Endothelial cell of umbilical vein (primary cell): ENCODE data around the gene SPAAR.
"Not testable (repeated sequence)": the region's sequence is repeated elsewhere in the genome, so short reads cannot be mapped to it uniquely, and the experiment has no call there.

Experiments
- EZH2 ChIP-seq: IDR thresholded peaks from 2 replicates; pipeline ENCODE4 v1.6.1; 2012; ENCODE audit warnings: borderline replicate concordance, low read depth, mild to moderate bottlenecking, moderate library complexity, low read length, inconsistent platforms; ENCODE audit not compliant: severe bottlenecking
- FOS ChIP-seq: IDR thresholded peaks from 2 replicates; pipeline ENCODE4 v1.6.1; 2011; ENCODE audit warnings: mild to moderate bottlenecking, low read length, moderate library complexity, borderline replicate concordance; ENCODE audit not compliant: insufficient read depth
- MAX ChIP-seq: IDR thresholded peaks from 2 replicates; pipeline ENCODE4 v1.6.1; 2011; ENCODE audit not compliant: insufficient read depth, insufficient read length
- MYC ChIP-seq: IDR thresholded peaks from one replicate; pipeline ENCODE4 v1.6.1; 2011; ENCODE audit warnings: mild to moderate bottlenecking, low read depth, low read length
- POLR2A ChIP-seq: IDR thresholded peaks from 2 replicates; pipeline ENCODE4 v1.6.1; 2012; ENCODE audit warnings: low read depth, mild to moderate bottlenecking, control low read depth, low read length
- POLR2AphosphoS5 ChIP-seq: IDR thresholded peaks from 2 replicates; pipeline ENCODE4 v1.6.1; 2012; ENCODE audit warnings: low read depth, mild to moderate bottlenecking, control low read depth, low read length, moderate library complexity; ENCODE audit not compliant: insufficient read depth
- TF ChIP-seq, protein P1 (sequence below), 2 donors: IDR thresholded peaks; 1 replicate in 1 of 2; 2 replicates in 1 of 2; pipeline ENCODE4 v1.5.1; 2011; ENCODE audit warnings: low read length in 2 of 2, mild to moderate bottlenecking in 2 of 2, moderate library complexity in 2 of 2, control low read depth in 1 of 2, inconsistent platforms in 1 of 2, low read depth in 1 of 2; ENCODE audit not compliant: insufficient read depth in 1 of 2; ENCODE audit errors: extremely low read depth in 1 of 2

DNA sequence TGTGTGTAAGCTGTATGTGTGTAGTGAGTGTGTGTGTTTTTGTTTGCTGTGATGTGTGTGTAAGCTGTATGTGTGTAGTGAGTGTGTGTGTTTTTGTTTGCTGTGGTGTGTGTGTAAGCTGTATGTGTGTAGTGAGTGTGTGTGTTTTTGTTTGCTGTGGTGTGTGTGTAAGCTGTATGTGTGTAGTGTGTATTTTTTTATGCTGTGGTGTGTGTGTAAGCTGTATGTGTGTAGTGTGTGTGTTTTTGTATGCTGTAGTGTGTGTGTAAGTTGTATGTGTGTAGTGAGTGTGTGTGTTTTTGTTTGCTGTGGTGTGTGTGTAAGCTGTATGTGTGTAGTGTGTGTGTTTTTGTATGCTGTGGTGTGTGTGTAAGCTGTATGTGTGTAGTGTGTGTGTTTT is 4.1 kb downstream of the SPAAR start:
- TF ChIP-seq, protein P1, sequence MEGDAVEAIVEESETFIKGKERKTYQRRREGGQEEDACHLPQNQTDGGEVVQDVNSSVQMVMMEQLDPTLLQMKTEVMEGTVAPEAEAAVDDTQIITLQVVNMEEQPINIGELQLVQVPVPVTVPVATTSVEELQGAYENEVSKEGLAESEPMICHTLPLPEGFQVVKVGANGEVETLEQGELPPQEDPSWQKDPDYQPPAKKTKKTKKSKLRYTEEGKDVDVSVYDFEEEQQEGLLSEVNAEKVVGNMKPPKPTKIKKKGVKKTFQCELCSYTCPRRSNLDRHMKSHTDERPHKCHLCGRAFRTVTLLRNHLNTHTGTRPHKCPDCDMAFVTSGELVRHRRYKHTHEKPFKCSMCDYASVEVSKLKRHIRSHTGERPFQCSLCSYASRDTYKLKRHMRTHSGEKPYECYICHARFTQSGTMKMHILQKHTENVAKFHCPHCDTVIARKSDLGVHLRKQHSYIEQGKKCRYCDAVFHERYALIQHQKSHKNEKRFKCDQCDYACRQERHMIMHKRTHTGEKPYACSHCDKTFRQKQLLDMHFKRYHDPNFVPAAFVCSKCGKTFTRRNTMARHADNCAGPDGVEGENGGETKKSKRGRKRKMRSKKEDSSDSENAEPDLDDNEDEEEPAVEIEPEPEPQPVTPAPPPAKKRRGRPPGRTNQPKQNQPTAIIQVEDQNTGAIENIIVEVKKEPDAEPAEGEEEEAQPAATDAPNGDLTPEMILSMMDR (IDR thresholded peaks at IDR 0.05; ENCODE audit: extremely low read depth in 1 of 2, insufficient read depth in 1 of 2, low read depth in 1 of 2, low read length in 2 of 2), result not testable (repeated sequence)
- not testable (repeated sequence) for TF ChIP-seq EZH2, POLR2AphosphoS5, MYC, MAX, FOS
- TF ChIP-seq POLR2A, result peak; percentile 32
